GM18867 (cell line): ENCODE measurements around the gene BBS1.

Experiments
- ATAC-seq: cut with Tn5 transposase; IDR thresholded peaks from one replicate; pipeline ENCODE4 v1.9.1; 2021; ENCODE audit warnings: mild to moderate bottlenecking, moderate library complexity; ENCODE audit not compliant: unreplicated experiment

BBS1 gene

DNA sequence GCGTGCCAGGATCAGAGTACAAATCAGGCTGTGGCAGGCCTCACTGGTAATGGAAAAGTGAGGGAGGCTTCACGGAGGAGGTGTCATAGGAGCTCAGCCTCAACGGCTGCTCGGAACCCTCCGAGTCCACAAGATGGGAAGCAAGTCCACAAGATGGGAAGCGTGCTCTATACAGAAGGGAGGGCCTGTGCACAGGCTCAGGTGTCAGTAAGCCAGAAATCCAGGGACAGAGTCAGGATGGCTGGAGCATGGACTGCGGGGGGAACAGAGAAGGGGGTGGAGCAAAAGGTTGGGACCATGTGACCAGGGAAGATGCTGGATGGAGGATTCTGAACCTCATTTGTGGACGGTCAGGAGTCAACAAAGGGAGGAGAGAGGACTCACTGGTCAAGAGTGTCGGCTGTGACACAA lies 33.6 kb upstream of the BBS1 start:
- ATAC-seq, result no peak

DNA sequence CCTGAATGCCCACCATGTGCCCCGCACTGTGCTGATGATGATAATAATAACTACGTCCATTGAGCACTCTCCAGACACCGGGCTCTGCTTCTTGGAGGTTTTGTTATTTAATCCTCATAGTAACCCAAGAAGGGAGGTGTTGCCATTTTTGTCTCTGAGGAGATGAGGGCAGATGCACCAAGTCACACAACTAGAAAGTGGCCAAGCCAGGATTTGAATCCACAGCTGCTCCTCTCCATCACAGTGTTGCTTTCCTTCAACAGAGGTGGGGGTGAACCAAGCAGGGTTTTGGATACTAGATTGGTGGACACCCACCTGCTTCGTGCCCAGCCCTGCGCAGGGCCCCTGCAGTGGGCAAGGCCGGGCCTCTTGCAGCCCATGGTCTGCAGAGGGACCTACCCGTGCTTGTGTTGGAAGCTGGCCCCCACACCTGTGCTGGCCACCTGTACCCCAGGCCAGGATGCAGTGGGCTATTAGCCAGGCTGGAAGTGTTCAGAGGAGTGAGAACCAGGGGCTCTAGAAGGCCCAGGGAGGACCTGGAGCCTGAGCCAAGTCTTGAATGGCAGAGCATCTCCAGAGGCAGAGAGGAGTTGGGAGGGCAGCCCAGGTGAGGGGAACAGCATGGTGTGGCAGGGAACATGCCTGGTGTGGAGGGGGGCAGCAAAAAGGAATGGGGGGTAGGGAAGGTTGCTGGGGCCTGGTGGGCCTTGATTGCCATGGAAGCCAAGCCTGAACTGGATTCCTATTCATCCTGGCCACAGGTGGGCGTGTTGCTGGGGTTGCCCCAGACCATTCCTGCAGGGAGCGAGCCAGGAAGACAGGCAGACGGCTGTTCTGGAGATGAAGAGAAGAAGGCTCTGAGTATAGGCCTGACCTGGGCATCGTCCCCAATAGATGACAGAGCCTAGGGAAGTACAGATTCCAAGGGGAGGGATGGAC lies 32.9 kb upstream of the BBS1 start:
- no peak for ATAC-seq

GRCh38 chr11:66478729-66479393 lies 31.6 kb upstream of the BBS1 start:
- ATAC-seq, result no peak

DNA sequence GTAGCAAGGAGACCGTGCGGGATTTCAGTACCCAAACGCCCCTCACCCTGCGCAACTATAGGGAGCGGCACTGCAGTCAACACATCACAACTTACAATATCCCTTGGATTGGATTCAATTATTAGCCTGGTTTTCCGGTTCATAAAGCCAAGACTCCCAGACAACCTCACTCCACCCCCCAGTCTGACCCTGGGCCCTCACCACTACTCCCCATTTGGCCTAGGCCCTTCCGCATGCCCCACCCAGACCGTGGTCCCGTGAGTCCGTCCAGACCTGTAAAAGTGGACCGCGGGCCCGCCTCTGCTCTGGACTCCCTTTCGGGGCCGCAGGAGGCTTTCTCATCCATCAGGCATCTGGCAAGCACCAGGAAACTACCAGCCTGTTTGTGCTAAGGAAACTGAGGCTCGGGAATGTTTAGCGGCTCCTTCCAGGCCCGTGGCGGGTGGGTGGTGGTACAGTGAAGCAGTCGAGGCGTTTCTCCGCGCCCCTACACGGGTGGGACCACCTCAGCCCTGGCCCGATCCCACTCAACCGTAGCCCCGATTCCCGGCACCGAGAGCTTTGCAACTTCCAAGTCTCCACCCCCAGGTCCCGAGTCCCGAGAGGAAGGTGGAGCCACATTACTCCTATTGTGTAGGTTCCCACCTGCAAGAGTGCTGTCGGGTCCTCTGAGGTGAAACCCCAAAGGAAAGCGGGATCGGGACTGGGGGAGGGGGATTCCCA lies 30.9 kb upstream of the BBS1 start:
- ATAC-seq, result no peak

DNA sequence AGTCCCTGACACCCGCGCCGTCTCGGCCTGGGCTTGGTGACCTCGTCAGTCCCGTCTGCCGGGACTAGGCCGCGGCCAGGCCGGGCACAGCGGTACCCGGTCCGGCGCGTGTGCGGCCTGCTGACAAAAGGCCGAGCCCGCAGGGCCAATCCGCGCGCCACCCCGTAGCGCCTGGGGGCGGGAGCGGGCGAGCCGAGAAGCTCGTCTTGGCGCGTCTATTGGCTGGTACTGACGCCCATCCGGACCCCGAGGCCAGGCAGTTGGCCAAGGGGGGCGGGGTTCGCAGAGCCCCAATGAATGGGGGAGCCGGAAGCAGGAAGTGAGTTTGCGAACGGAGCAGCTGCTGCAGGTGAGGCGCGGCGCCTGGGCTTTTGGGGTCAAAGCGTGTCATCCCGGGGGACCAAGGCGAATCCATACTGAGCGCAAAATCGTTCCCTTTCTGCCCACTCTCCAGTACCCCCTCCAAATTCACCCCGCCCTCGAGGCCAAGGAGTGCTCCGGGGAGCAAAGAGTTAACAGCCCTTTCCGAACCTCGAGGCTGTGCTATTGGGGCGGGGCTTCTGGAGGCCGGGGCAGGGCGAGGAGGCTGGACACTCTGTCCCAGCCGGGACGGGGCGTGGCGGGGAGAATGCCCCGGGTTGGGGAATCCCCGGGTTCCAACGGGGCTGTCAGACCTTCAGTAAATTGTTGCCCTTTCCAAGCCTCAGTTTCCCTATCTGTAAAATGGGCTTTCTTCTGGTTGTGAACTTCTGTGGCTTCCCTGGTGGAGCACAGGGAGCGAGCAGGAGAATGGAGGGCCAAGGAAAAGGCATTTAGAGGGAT lies 30.1 kb upstream of the BBS1 start, which contains the start of gene DPP3:
TSS of gene DPP3 (plus strand) at position 318 of the 822 bp plus-strand sequence. CDS start 1,767 bp downstream, outside the sequence.
- peak; percentile 86 for ATAC-seq

DNA sequence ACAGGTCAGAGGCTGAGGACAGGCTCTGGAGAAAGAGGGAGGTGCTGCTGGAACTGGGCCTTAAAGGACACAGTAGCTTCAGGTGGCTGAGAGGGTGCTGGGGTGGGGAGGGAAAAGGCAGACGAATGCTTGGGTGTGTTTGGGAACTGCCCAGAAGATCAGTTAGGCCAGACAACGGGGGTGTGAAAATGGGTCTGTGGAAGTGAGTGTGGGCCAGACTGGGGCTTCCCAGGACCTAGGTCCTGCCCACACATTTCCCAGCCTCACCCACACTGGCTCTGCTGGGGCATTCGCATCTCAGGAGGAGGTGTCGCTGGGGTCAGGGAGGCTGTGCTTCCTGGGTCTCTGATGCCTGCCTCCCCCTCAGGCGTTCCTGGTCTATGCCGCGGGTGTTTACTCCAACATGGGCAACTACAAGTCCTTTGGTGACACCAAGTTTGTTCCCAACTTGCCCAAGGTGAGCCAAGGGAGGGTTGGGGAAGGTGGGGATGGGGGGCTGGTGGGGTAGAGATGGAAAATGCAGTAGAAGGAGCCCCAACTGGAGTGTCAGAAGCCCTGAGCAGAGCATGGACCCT lies 25.5 kb upstream of the BBS1 start:
- ATAC-seq, result no peak

- no peak for ATAC-seq
These were observed 21.5 kb upstream of the BBS1 start for GRCh38 chr11:66488957-66489356.

GRCh38 chr11:66489636-66490035 lies 20.8 kb upstream of the BBS1 start:
- no peak for ATAC-seq

GRCh38 chr11:66491315-66491935 lies 19.0 kb upstream of the BBS1 start:
- no peak for ATAC-seq

- ATAC-seq, result no peak
These were observed 18.1 kb upstream of the BBS1 start for GRCh38 chr11:66492161-66492865.

- ATAC-seq, result no peak
These were observed 17.3 kb upstream of the BBS1 start for GRCh38 chr11:66493130-66493529.

- ATAC-seq, result no peak
These were observed 16.0 kb upstream of the BBS1 start for GRCh38 chr11:66494458-66494857.

DNA sequence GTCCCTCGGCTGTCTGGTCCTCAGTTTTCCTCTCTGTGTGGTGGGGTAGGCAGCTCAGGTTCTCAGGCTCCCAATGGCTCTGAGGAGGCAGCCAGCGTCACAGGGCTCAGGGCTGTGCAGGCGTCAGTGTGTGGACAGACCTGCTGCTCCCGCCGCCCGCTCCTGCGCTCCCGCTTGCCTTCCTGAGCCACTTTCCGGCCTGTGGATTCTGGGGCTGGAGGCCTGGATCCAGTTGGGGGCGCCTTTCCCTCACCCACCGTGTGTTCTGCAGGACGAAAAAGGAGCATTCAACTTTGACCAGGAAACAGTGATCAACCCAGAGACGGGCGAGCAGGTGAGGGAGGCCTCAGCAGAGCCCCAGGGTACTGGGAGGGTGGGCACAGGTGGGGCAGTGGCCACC lies 15.5 kb upstream of the BBS1 start:
- ATAC-seq, result no peak

DNA sequence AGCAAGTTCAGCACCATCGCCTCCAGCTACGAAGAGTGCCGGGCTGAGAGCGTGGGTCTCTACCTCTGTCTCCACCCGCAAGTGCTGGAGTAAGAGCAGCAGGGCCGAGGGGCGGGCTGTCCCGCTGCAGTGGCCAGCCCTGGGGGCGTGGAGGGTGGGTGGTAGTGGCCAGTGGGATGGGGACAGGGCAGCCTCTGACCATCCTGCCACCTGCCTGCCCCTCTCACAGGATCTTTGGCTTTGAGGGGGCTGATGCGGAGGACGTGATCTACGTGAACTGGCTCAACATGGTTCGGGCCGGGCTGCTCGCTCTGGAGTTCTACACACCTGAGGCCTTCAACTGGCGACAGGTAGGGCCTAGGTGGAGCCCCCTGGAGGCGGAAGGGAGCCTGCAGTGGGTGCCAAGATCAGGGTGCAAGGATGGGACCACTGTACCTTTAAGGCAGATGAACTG lies 15.0 kb upstream of the BBS1 start:
- no peak for ATAC-seq

GRCh38 chr11:66497206-66497605 lies 13.2 kb upstream of the BBS1 start:
- ATAC-seq, result no peak

DNA sequence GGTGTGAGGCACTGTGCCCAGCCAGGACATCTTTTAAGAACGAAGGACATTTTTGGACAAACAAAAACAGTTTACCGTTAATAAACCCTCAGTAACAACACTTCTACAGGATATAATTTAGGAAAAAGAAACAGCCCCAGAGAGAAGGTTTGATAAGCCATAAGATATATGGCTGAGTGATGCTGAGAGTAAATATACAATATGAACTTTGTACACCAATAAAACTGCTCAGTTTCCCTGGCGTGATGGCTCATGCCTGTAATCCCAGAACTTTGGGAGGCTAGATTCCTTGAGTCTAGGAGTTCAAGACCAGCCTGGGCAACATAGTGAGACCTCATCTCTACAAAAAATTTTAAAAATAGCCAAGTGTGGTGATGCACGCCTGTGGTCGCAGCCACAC lies 11.9 kb upstream of the BBS1 start:
- no peak for ATAC-seq

GRCh38 chr11:66505276-66505816 lies 5.1 kb upstream of the BBS1 start:
- no peak for ATAC-seq

- ATAC-seq, result no peak
These were observed 1.3 kb upstream of the BBS1 start for GRCh38 chr11:66509131-66509561.

DNA sequence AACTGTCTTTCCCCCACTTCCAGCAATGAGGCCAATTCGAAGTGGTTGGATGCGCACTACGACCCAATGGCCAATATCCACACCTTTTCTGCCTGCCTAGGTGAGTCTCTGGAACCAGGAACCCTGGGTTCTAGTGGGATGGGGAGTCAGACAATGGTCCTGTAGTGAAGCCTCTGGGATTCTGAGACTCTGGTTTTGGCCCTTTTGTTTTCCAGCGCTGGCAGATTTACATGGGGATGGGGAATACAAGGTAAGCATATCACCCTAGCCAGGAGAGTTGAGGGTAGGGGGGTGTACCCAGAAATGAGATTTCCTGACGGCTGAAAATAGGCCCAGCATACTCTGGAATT lies 530 bp downstream of the BBS1 start:
- ATAC-seq, result no peak
